ENCODE measurements around the gene MDM4.
"Not testable (repeated sequence)": the region's sequence is repeated elsewhere in the genome, so short reads cannot be mapped to it uniquely, and the experiment has no call there.

MDM4 gene

GRCh38 chr1:204562075-204562990, 46.1 kb downstream of the MDM4 start:
- no peak for DNase-seq (ENCODE audit: low read depth)

GRCh38 chr1:204563307-204563706, 47.1 kb downstream of the MDM4 start:
- no peak for DNase-seq (ENCODE audit: low read depth)

DNA sequence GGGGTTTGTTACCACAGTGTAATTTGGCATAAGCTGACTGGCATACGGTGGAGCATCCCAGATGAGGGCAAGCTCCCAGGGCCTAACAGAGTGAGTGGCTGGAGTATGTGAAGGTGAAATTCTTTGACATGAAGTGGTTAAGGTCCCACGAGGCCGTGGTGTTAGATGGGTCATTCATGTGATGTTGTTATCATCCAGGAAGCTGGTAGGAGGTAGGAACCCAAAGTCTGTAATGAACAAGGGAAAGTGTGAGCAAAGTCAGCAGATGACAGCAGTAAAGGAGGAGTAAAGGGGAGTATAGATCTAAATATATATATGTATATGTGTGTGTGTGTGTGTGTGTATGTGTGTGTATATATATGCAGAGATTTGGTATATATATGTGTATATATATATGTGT, 47.6 kb downstream of the MDM4 start:
- no peak for DNase-seq (ENCODE audit: low read depth)

DNA sequence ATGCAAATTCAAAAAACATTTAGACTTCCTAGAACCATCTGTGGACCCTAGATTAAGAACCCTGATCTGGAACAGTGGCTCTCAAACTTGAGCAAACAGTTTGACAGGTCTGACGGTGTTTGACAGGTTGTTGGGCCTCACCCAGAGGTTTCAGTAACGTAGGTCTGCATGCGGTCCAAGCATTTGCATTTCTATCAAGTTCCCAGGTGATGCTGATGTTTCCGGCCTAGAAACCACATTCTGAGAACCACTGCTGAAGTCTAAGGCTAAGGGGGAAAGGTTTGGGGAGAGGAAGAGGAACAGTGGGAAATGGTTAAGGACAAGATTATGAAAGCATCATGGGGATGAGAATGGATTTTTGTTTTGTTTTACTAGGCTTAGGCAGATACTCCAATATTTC, 48.6 kb downstream of the MDM4 start:
- no peak for DNase-seq (ENCODE audit: low read depth)

GRCh38 chr1:204565617-204566582, 49.7 kb downstream of the MDM4 start:
- DNase-seq (ENCODE audit: low read depth) = peak; percentile 19

DNA sequence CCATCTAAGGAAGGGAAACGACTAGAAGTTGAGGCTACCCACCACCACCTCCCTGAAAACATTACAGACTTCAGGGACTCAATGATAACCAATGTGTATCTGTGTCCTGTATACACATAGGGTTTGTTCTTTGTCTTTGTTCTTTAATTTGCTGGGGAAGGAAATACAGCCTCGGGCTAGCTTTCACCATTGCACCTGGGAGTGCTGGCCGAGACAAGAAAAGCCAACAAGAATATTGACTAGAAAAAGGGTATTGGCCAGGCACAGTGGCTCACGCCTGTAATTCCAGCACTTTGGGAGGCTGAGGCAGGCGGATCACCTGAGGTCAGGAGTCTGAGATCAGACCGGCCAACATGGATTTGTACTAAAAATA, 50.4 kb downstream of the MDM4 start:
- DNase-seq (ENCODE audit: low read depth) = no peak

- DNase-seq (ENCODE audit: low read depth) = no peak
These were observed 50.9 kb downstream of the MDM4 start for GRCh38 chr1:204567071-204567470.

DNA sequence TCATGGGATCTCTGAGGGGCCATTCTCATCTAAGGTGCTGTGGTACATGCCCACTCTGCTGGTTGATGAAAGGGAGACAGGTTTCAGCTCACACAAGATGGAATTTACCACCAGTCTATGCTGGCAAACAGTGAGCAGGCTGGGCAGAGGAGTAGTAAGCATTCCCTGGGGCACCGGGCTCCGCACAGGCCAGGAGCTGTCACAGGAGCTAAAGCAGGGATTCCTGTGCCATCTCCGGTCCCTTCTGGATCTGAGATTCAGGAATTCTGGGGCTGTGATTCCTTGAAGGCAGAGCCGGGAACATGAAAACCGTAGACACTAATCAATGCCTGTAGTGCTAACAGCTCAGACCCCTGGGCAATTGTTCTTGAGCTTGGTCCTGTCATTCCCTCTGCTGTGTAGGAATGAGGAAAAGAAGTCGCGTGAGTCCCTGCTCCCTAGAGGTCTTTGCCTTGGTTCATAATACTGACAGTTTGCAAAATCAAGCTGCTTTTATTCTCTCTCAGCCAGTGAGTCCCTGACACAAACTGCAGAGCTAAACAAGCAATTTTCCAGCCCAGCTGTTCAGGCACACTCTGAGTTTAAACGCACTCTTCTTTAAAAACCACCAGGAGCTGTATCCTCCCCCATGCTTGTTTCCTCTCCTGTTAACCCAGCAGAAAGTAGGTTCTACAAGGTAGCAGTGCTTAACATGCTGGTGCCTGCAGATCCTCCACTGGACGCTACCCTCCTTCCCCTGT, 52.5 kb downstream of the MDM4 start:
- no peak for DNase-seq (ENCODE audit: low read depth)

DNA sequence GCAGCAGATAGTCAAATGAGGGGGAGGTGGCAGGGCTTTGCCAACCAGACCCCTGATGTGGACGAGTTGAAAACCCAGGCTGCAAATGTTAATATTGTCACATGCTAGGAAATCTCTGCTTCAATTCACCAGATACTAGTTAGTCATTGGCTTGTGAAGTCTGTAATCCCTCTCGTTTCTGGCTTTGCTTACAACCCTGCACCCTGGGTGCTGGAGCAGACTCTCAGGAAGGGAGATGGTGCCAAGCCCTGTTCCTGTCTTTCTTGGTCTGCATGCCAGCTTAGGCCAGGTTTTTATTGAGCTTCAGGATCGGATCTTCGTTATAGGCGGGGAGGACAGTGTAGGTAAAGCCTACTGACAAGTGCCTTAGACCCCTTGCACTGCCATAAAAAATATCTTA, 53.3 kb downstream of the MDM4 start:
- no peak for DNase-seq (ENCODE audit: low read depth)

DNA sequence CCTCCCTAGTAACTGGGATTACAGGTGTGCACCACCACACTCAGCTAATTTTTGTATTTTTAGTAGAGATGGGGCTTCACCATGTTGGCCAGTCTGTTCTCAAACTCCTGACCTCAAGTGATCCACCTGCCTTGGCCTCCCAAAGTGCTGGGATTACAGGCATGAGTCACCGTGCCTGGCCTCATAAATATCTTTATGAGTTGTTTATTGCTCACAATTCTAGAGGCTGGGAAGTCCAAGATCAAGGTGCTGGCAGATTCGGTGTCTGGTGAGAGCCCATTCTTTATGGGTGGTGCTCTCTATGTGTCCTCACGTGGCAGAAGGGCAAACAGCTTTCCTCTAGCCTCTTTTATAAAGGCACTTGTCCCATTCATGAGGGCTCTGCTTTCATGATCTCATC, 53.8 kb downstream of the MDM4 start:
- DNase-seq (ENCODE audit: low read depth) = not testable (repeated sequence)

DNA sequence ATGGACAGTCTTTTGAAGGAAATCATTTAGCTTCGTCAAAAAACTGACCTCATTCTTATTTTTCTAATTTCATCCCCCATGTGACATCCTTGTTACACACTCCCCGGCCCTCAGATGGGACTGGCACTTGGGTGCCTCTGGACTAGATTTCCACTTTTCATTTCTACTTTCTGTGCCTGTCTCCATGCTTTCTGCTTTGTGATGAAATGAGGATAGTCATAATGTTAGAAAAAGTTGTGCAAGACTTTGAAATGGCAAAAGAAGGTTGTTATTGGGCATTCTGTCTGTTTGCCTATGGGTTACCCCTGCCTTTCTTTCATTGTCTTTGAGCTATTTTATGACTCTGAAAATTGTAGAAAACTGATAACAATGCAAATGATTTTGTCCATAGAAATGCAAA, 54.9 kb downstream of the MDM4 start:
- no peak for DNase-seq (ENCODE audit: low read depth)

DNA sequence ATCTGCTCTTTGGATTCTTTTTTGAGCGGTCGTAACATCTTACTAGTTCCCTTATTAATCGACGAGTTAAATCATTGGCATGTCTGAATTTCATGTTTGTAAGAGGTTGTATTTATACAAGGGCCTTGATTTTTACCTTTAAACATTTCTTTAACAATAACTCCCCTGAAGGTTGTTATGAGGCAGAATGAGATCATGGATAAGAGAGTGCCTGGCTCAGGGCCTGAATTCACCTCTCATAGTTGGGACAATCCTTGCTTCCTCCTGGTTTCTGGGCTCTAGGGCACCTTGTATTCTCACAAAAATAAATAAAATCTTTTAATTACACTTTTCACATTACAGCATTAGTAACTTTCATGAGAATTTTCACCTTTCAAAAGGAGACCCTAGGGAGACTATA, 55.4 kb downstream of the MDM4 start:
- no peak for DNase-seq (ENCODE audit: low read depth)

DNA sequence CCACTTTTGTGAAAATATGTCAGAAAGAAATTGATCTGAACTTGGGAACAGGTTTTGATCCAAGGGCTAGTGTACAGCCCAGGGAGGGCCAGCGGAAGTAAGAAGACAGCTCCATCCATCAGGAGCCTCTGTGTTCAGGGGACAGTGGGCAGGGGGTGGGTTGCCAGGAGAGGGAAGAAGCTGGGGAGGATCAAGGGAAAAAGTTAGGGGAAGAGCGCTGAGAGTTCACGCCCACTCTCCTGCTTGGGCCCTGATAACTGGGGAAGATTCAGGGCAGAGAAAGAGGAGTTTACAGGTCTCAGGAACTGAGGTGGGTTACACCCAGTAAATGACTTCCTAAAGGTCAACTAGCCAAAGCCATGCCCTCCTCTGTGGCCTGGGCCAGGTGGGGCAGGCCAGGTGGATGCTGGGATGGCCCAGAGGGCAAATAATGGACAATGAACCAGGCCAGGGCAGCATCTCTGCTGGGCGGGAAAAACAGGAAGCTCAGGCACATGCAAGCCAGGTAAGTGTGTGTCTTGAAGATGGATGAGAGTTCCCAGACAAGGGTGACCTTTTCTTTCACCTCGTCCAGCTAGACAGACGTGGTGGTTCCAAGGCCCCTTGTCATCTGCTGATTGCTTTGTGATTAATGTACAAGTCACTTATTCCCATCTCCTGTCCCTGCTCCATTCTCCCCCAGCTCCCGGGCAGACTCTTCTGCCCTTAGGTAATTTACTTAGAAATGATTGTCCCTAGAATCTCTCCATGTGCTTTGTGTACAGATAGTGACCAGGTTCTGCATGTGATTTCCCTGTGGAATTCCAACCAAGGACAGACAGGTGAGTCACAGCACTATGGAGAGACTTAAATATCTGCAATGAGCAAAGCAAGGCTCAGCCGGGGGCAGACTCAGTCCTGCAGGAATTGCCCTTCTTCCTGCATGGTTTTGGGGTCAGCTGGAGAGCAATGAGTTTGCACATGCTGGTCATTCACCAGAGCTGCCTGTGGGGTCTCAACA, 57.0 kb downstream of the MDM4 start:
- DNase-seq (ENCODE audit: low read depth) = no peak

DNA sequence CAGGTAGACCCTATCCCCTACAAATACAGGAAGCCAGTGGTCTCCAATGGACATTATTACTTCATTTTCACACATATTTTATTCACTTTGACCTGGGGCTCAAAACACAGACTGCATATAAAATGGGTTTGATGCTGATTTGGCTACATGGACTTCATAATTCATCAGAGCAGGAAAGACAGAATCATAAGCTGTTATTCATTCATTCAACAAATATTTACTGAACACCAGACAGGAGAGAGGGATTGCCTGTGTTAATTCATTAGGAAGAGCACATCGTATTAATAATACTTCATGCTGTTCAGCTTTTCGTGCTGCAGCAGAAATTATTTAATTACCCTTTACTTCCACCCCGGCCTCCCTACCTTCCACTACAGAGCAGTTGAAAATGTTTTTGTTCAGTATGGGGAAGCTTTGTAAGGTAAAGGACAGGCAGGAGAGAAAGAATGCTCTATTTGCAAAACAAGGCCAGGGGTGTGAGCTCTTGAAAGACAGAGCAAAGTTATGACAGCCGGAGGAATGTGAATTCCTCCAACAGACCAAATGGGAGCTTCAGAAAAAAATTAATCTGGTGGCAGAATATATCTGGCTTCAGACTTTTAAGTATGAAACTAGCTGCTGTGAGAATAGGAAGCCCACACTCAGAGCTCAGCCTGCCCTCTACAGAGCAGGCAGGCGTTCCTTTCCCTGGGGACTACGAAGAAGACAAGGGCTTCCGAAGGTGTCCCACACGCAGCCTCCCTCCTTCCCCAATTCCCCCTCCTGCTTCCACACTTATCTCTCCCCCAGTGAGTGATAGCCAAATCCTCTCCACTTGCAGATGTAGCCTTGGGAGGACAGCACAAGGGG, 58.0 kb downstream of the MDM4 start:
- no peak for DNase-seq (ENCODE audit: low read depth)

GRCh38 chr1:204574865-204575163, 58.6 kb downstream of the MDM4 start:
- DNase-seq (ENCODE audit: low read depth) = no peak

DNA sequence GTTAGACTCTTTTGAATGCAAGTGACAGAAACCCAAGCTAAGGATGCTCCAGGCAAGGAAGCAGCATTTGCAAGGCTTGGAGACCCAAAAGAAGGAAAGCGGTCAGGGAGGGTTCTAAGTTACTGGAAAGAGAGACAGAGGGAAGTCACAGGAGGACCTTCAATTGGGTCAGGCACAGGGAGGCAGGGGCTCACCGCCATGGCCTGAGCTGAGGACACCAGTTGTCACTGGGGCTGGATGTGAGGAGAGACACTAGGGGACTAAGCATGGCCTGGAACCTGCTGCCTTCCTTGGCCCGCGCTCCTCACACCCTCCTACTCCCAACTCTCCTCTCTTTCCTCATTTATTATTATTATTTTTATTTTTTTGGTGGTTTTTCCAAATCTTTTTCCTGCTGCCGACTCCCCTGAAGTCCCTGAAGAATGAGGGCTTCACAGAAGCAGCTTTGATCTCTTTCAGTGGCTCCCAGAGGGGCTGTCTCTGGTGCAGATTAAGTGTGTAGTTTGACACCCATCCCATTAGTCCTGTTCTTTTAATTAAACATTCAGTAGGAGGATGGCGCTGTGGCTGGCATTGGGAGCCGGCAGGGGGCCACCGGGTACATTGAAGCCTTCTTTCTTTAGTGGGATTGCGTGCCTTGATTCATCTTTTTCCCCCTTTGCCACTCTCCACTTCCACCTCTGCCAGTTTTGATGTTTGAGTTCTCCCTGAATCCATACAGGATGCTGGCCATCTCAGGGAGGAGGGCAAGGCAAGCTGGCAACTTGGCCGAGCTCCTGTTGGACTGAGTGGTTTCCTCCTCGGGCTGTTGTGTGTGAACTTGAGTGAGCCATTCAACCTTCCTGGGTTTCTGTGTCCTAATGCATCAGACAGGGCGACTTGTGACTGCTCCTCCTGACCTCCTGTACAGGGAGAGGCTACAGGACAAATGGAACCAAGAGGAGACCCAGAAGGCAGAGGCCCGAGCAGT, 59.3 kb downstream of the MDM4 start:
- DNase-seq (ENCODE audit: low read depth) = no peak

GRCh38 chr1:204576422-204576821, 60.2 kb downstream of the MDM4 start:
- no peak for DNase-seq (ENCODE audit: low read depth)

DNA sequence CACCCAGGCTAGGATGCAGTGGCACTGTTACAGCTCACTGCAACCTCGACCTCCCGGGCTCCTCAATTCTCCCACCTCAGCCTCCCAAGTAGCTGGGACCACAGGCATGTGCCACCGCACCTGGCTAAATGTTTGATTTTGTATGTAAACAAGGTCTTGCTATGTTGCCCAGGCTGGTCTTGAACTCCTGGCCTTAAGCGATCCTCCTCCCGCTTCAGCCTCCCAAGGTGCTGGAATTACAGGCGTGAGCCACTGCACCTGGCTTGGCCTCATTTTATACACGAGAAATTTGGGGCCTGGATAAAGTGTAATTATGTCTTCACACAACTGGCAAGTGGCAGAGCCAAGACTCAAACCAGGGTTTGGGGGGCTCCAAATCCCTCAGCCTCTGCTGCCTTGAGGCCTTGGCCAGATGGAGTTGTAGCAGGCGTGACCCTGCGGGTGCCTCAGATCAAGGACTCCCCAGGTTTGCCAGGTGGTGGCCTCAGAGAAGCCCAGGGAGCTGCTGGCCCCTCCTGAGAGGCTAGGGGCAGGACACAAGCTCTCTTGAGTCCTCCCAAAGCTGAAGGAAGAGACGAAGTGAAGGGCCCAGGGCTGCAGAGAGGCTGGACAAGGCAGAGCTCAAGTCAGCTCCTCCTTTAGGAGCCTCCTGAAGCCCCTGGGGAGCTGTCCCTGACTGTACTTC, 61.7 kb downstream of the MDM4 start:
- DNase-seq (ENCODE audit: low read depth) = no peak

All from GM04503 (cell line).